Stimulated activated CD8-positive, alpha-beta memory T cell treated with anti-CD3 and anti-CD28 coated beads, Interleukin-15, amount 100 ng/mL, for 4 hours (primary cell): Measurements from ENCODE around the gene ASNS.

Experiments used
- DNase-seq, 2 donors: peaks; one replicate each; pipeline ENCODE4 v3.0.0-alpha.2; 2020; ENCODE audit warnings: low read depth in 2 of 2

ASNS gene

GRCh38 chr7:97842772-97843345, 29.3 kb downstream of the ASNS start:
- no peak for DNase-seq

GRCh38 chr7:97842006-97842405, 30.2 kb downstream of the ASNS start:
- DNase-seq: no peak

GRCh38 chr7:97835296-97836138, 36.7 kb downstream of the ASNS start:
- peak in 1 of 2 donors; percentile 10 for DNase-seq

GRCh38 chr7:97819161-97819560, 53.0 kb downstream of the ASNS start:
- no peak for DNase-seq

- DNase-seq: no peak
Measured at GRCh38 chr7:97818066-97818663, 54.0 kb downstream of the ASNS start.
